Activated CD4-positive, alpha-beta T cell treated with anti-CD3 and anti-CD28 coated beads for 4 hours (primary cell): Measurements from ENCODE around the gene RUFY4.

ENCODE experiments used
- DNase-seq, 2 donors: peaks; one replicate each; pipeline ENCODE4 v3.0.0-alpha.2; 2020

Gene RUFY4, protein sequence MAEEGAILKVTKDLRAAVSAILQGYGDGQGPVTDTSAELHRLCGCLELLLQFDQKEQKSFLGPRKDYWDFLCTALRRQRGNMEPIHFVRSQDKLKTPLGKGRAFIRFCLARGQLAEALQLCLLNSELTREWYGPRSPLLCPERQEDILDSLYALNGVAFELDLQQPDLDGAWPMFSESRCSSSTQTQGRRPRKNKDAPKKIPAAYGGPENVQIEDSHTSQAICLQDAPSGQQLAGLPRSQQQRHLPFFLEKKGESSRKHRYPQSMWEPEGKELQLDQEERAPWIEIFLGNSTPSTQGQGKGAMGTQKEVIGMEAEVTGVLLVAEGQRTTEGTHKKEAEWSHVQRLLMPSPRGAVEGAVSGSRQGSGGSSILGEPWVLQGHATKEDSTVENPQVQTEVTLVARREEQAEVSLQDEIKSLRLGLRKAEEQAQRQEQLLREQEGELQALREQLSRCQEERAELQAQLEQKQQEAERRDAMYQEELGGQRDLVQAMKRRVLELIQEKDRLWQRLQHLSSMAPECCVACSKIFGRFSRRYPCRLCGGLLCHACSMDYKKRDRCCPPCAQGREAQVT

GRCh38 chr2:218068721-218069334, at the start of gene RUFY4:
Gene RUFY4 (plus strand): TSS chr2:218069253. CDS start chr2:218070606, 1,353 bp downstream.
- peak; percentile 52 to 56 for DNase-seq

- DNase-seq, result no peak
Measured at GRCh38 chr2:218019411-218020060, 49.5 kb upstream of the RUFY4 start.

GRCh38 chr2:218020281-218020680, 48.8 kb upstream of the RUFY4 start:
- DNase-seq, result no peak

DNA sequence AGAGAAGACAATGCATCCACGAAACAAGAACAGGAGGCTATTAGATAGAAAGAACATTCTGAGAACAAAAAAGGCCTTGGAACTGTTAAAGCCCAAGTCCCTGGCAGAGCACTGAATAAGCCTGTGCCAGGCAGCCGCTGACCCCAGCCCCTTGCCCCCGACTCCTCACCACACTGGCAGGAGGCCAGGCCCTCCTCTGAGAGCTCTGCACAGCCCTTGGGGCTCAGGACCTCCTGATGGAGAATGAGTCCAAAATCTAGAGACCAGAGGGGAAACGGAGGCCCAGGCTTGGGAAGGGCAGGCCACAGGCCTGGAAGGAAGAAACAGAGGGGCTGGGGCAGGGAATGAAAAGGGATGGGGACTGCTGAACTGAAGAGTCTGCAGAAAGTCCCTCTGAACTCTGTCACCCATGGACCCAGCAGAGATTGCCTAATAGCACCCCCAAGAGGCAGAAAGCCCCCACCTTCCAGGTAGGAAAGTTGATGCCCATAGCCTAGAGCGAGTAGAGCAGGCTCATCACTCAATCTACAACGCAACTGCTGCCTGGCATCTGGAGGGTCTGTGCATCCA, 48.0 kb upstream of the RUFY4 start:
- no peak for DNase-seq

GRCh38 chr2:218021536-218022071, 47.4 kb upstream of the RUFY4 start:
- no peak for DNase-seq

DNA sequence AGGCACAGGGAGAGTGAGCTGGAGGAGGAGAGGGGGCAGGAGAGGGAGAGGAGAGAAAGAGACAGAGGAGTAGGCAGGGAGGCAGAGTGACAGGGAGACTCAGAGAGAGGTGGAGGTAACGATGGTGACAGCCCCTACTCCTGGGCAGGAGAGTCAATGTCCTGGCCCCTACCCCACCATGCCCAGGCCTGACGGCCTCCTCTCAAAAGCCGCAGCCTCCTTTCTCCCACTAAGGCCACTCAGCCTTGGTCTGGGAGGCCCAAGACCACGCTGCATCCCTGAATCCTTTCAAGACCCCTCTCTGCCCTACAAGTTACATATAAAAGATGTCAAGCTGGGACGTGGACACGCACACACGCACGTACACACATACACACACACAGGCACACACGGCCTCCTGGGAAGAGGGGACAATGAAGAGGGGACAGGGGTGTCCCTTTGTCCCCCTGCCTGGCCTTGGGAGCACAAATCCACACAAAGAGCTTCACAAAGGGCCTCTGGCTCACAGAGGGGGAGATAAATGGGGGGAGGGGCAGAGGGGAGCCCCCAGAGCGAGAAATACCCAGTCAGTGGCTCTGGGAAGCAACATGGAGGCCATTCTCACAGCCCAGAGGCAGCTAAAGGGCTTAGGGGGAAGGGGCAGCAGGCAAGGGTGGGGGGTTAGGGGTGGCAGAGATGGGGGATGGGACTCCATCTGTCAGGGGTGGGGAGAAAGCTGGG, 46.8 kb upstream of the RUFY4 start:
- DNase-seq, result no peak

- no peak for DNase-seq
Measured at GRCh38 chr2:218022851-218023530, 46.1 kb upstream of the RUFY4 start.

DNA sequence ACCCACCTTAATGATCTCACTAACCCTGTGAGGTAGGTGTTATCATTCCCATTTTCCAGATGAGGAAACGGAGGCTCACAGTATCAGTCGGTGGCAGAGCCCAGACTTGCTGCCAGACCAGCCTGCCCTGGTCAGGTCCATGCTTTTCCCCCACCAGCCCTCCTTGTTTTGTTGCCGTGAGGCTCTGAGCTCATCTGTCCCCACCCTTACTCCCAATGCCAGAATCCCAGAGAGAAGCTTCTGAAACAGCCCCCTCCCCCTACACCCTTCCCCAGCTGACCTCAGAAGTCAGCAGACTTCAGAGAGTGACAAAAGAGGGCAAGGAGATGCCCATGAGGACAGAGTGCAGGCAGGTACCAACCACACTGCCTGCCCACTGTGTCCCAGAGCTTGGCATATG, 45.4 kb upstream of the RUFY4 start:
- DNase-seq, result no peak

GRCh38 chr2:218024336-218024735, 44.7 kb upstream of the RUFY4 start:
- DNase-seq, result no peak

- DNase-seq, result no peak
Measured at GRCh38 chr2:218024871-218025270, 44.2 kb upstream of the RUFY4 start.

DNA sequence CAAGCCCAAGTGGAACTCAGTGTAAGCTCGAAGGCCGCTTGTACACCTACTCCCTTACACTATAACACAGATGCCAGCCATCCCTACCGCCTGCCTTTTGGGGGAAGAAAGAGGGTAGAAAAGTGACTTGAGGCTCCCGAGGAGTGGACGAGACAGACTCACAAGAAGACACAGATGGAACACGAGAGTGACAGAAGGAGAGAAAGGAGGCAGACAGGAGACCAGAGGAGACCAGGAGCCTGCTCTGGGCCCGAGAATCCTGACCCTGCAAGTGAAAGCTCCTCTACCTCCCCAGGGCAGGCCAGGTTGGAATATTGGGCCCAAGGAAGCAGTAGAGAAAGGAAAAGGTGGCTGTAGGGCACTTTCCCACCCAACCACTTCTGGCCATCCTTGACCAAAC, 42.8 kb upstream of the RUFY4 start:
- DNase-seq, result no peak

GRCh38 chr2:218026676-218027425, 42.2 kb upstream of the RUFY4 start:
- no peak for DNase-seq

DNA sequence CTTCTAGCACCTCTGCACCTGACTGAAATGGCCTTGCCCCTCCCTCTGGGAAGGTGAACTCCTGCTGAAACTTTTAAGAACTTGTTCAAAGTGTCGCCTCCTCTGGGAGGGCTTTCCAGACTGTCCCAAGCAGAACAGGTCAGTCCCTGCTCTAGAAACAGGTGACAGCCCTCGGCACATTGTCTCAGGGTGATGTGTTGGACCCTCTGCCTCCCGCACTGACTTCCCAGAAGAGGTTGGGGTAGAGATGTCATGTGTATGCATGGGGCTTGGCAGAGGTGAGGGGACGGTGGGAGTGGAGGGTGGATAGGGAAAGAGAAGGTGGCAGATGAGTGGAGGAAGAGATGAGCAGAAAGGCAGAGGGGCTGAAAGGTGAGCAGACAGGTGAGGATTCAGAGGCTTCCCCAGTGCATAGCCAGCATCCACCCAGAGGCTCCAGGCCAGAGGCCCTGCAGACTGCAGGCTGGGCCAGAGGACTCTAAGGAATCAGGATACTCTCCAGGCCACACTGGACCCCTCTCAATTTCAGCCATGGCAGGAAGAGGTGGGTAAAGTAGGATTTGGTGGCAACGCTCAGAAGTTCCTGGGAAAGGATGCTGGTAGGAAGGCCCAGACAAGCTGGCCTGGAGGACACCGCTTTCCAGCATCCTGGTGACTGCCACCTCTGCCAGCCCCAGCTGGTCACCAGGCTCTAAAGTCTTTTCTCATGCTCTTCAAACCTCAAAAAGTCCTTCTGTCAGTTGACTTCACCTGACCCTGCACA, 41.4 kb upstream of the RUFY4 start:
- no peak for DNase-seq

DNA sequence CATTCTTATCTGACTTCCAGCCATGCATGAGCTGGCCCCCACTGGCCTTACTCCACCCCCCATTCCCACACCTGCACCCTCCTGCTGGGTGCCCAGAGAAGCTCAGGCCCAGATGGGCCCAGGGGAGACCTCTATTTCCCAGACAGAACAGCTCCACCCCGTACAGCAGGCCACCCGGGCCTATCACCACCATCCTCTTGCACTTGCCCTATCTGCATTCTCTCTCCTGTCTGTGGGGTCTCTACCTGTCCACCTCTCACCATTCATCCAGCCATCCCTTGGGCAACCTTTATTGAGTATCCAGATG, 40.9 kb upstream of the RUFY4 start:
- no peak for DNase-seq

GRCh38 chr2:218028562-218029348, 40.3 kb upstream of the RUFY4 start:
- no peak for DNase-seq

DNA sequence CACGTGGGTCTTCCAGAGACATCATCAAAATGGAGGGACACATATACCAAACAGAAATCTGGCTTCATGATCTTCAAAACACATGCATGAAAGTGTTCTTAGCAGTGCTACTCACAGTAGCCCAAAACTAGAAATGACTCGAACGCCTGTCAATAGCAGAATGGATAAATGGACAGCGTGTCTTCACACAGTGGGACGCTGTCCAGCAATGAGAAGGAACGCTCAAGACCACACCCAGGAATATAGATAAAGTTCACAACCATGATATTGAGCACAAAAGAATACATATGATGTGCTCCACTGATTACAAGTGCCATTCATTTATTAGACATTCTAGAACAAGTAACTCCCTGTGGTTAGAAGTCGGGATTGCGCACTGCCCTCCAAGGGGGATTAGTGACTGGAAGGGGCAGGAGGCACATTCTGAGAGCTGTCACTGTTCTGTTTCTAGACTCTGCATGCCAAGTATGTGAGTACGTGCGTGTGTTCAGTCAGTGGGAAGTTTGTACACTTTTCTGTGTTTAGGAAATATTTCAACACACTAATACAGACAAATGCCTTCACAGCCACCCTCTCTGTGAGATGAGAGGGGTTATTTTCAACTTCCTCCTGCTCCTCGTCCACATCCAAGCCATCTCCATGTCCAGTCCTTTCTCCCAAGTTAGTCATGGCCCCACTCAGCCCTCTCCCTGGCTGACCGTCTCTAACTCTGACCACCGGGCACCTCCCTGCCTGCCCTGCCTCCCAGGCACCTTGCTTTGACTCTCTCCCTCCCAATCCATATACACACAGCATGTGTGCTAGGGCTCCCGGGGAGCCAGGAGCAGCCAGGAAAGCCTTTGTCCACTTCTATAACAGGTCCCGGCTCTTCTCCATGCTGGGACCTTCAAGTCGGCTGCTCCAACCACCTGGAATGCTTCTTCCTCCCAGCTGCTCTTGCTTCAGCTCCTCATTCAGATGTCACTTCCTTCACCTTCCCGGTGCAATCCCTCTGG, 39.4 kb upstream of the RUFY4 start:
- DNase-seq, result no peak

- no peak for DNase-seq
Measured at GRCh38 chr2:218030409-218031195, 38.5 kb upstream of the RUFY4 start.
